ENCODE data around the gene EPRS1.
"Not testable (repeated sequence)": the region's sequence is repeated elsewhere in the genome, so short reads cannot be mapped to it uniquely, and the experiment has no call there.

The EPRS1 gene

DNA sequence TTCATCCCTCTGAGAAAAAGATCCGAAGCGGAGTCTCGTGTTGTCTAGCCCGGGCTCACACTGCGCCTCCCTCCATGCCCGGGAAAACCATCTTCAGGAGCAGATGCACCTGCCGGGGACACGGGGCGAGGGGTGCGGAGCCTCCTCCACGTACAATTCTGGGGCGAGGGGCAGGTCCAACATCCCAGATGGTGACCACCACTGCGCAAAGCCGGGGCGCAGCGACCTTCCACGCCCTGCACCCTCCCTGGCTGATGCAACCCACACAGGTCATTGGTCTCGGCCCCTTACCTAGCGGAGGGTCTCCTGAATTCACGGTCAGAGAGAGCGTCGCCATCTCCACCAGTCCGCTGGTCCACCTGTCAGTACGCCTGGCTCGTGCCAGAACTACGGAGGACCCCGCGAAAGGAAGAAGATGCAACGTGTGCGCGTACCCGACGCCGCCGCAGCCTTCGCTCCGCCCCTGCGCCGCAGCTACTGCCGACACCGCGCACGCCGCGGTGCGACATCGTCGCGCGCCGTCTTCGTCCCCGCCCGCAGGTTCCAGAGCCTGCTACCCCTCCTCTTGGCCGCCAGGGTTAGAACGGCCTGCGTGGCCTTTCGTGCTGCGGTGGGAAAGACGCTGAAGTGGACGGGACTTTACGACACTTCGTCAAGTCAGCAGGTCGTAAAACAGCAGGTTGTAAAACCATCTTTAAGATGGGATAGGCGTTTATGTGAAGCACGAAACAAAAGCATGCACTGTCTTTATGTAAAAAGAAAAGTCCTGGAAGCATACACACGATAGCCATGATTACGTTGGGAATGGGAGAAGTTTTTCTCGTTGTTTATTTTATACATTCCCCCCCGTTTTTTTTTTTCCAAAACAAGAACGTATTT, at the start of gene EPRS1:
TSS of gene EPRS1 (minus strand) at position 454 of the 879 bp plus-strand sequence. CDS start at position 337, 117 bp downstream.
- DNase-seq: peak; percentile 89

DNA sequence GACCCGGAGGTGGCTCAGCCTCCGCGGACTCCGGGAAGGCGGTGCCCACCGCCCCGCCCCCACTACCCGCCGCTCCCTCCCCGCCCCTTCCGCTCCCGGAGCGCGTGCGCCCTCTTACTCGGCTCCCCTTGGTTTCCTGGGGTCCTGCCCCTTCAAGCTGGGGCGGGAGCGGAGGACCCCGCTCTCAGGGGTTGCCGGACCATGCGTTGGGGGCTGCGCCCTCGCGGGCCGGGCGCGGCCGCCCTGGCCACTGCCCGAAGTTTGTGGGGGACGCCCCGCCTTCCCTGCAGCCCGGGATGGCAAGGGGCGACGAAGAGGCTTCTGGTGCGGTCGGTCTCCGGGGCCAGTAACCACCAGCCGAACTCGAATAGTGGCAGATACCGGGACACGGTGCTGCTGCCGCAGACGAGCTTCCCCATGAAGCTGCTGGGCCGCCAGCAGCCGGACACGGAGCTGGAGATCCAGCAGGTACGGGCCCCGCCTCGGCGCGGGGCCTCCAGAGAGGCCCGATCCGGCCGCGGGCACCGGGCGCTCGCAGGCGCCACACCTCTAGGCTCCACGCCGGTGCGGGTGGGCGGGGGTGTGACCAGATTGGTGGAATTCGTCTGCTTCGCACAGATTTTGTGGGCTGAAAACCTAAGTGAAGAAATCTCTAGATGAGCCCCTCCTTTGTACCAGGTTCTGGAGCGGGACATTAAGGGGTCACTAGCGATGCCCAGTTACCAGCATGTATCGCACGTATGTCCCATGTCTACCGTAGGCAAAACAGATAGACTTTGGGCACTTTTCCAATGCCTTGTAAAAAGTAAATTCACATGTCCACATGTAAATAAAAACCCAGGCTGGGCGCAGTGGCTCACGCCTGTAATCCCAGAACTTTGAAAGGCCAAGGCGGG, 48.0 kb upstream of the EPRS1 start, which contains the start of gene IARS2:
TSS of gene IARS2 (plus strand) at position 117 of the 896 bp plus-strand sequence. CDS start at position 202, 85 bp downstream.
- peak; percentile 86 for DNase-seq

DNA sequence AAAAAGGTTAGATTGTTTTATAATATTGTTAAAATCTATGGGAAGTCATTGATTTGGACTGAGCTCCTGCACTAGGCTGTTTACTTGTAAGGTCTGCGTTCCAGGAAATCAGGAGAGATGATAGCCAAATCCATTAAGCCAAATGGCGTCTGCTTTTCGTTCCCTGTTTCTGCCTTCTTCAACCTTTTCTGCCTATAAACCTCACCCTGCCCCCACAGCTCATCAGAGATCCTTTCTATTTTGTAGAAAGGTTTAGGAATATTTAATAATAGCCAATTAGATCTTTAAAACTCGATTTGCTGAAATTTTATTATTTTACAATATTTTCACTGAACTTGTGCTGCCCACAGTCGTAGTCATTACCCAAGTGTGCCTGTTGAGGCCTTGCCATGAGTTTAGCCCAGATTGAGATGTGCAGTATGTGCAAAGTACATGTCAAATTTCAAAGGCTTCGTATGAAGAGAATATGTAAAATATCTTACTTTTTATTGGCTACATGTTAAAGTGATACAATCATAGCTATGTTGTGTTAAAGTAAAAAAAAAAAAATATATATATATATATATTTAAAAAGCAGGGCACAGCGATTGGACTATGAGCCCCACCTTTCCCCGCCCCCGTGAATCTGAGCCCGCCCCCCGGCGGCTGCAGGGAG, 47.2 kb upstream of the EPRS1 start:
- DNase-seq: no peak

DNA sequence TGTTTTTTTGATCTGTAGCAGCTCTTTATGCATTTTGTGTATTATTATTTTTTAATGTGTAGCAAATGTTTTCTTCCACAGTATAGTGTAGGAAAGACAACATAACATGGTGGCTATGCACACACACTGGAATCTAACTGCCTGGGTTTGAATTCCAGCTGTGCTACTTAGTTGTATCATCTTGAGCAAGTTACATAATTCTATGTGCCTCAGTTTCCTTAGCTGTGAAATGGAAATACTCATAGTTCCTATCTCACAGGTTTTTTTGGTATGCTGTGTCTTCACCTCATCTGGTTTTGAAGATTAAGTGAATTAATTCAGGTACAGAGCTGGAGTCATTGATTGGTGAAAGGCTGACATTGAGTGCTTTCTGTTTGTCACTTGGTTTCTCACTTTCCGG, 46.4 kb upstream of the EPRS1 start:
- DNase-seq: no peak

GRCh38 chr1:220089650-220090556, 43.6 kb upstream of the EPRS1 start, which contains the start of gene BPNT1:
BPNT1 (minus strand) TSS chr1:220089788; CDS start chr1:220079846, 9,942 bp downstream.
- DNase-seq: peak; percentile 90

- not testable (repeated sequence) for DNase-seq
Observed at GRCh38 chr1:220086261-220086686, 40.0 kb upstream of the EPRS1 start.

DNA sequence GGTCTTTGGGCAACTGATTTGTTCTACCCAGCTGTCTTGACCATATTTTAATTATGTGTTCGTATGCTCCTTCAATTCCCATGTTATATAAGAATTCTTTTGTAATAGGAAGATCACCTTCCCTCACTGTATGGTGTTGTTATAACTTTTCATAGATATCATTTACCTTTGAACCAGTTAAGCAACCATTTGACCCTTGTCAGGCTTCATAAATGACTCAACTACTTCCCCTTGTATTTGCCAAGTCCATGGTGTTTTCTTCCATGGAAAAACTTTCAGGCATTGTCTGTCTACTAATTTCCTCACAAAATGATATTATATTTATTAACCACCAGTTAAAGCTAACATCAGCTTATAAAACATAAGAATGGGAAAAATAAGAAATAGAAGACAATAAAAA, 38.2 kb upstream of the EPRS1 start:
- DNase-seq: no peak

DNA sequence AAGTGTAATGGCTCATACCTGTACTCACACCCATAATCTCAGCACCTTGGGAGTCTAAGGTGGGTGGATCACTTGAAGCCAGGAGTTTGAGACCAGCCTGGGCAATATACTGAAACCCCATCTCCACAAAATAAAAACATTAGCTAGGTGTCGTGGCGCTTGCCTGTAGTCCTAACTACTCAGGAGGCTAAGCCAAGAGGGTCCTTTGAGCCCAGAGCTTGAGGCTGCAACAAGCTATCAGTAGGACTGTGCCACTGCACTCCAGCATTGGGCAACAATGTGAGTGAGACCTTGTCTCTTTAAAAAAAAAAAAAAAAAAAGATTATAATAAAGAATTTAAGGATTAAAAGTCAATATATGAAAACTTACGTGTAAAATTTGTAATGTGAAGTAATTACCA, 31.6 kb upstream of the EPRS1 start:
- DNase-seq: no peak

- DNase-seq: no peak
Observed at GRCh38 chr1:220076861-220077762, 30.8 kb upstream of the EPRS1 start.

DNA sequence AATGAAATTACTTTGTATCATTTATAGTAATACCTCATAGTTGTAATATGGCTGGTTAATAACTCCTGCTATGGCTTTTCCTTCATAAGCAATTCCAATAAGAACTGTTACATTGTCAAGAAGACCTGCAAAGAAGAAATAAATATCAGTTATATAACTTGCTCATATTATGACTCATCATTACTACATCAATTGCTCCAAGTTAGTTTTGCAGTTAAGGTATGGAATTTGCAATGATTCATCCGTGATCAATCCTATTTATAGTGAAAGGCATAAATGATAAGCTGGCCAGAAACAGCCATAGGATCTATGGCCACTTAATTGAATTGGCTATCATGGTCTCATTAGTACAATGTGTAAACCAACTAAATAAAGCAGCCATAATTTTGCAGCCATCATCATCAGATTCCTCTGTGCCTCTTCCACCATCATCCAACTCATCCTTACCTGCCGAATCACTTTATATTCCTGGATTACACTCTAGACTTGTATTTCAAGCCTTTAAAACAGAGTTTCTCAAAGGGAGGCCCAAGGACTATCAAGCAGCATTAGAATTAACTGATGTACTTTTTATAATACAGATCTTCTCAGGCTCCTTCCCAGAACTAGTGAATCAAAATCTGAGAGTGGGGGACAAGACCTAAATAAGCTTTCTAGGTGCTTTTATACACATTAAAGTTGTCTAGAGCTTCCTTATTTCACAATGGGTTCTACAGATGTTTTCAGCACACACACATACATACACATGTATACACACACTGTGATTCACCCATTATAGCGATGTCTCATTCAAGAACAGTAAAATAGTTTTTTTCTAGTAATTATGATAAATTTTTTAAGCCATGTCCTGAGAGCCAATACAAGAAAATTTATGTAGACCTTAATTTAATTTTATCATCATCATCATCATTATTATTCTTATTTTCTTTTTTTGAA, 21.2 kb upstream of the EPRS1 start:
- no peak for DNase-seq

DNA sequence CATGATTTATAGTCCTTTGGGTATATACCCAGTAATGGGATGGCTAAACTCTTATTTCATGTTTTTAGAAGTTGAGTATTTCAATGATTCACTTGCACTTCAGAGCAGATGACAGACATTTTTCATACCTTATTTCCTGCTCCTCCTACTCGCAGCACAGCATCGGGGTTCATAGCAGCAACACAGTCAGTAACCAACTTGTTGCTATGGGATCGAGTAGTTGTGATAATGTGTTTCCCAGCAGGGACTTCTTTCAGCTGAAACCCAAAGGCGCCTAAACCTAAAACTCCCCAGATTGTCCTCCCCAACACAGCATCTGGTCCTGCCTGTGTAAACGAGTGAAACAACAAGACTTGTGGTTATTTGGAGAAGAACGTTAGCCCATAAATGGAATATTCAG, 16.3 kb upstream of the EPRS1 start:
- no peak for DNase-seq

DNA sequence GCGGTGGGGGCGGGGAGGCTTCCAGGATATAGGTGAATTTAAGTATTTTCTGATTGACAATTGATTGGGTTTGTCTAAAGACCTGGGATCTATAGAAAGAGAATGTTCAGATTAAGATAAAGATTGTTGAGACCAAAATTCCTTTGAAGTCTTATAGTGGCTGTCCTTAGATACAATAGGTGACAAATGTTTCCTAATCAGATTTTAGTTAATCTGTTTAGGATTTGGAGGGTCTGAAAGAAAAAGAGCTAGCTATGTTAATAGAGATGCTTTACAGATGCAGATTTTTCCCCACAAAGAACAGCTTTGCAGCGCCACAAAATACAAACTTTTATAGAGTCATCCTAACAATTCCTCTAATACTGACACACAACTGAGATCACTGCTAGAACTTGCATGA, 14.6 kb upstream of the EPRS1 start:
- no peak for DNase-seq

DNA sequence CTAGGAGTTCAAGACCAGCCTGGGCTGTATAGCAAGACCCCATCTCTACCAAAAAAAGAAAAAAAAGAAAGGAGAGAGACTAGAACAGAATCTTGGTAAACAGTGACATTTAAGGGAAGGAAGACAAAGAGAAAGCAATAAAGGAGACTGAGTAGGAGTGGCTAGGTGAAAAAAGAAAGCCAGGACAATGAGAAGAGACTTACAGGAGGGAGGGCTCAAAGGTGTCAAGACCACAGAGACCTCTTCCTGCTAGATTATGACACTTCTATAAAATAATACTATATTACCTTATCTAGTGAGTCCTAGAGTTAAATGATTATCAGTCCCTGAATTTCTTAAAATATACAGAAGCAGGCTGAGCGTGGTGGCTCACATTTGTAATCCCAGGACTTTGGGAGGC, 10.1 kb upstream of the EPRS1 start:
- no peak for DNase-seq

DNA sequence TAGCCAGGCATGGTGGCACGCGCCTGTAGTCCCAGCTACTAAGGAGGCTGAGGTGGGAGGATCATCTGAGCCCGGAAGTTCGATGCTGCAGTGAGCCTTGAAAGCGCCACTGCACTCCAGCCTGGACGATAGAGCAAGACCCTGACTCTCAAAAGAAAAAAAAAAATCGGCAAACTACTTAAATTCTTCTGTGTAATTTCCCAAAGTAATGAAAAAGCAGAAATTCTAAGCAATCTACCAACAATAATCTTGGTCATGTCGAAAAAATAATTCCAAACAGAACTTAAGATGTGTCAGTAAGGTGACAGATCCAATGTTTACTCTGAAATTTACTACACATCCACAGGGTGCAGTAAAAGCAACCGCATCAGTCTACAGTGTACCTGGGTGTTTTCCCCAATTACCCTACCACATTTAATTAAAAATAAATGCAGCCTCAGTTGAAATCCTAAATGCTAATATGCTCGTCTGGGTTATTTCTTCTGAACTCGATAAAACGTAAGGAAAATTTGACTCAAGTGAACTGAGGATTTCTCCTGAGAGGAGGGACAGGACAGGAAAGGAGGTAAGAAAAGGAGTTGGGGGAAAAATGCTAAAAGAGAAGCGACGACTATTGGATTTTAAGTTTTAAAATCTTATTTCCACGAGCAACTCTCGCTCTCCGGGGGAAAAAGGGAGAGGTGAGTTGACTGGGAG, 801 bp downstream of the EPRS1 start:
- DNase-seq: no peak

GRCh38 chr1:220044678-220045355, 1.5 kb downstream of the EPRS1 start:
- no peak for DNase-seq

DNA sequence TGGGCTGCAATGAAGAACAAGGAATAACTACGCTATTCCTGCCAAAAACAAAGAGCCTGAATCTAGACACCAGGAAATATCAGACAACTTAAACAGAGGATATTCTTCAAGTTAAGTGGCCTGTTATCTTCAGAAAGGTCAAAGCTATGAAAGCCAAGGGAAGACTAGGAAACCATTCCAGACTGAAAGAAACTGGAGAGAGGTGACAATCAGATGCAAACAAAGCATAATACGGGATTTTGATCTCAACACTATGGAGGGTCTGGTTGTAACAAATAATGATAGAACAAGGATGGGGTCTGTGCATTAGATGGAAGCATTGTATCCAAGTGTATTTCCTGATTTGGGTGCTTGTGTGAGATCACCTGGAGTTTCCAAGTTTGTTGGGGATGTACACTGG, 2.7 kb downstream of the EPRS1 start:
- no peak for DNase-seq

DNA sequence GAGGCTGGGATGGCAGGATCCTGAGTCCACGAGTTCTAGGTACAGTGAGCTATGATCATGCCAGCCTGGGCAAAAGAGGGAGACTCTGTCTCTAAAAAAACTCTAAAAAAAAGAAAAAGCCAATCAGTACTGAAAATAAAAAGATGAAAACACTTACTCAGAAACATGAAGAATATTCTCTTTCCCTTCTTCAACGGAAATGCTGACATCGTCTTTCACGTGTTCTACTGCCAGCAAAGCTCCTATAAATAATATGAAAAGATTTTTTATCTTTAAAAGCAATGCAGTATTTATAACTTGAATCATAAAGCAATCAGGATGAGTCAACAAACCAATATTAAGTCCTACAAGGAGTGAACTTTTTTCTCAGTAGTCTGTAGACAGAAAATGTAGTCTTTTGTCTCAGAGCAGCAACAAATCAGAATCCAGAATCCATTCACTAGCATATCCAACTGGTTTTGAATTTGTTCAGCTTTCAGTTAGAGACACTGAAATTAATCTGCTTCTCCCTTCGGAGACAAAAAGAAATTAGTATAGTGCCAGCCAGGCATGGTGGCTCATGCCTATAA, 6.2 kb downstream of the EPRS1 start:
- DNase-seq: no peak

DNA sequence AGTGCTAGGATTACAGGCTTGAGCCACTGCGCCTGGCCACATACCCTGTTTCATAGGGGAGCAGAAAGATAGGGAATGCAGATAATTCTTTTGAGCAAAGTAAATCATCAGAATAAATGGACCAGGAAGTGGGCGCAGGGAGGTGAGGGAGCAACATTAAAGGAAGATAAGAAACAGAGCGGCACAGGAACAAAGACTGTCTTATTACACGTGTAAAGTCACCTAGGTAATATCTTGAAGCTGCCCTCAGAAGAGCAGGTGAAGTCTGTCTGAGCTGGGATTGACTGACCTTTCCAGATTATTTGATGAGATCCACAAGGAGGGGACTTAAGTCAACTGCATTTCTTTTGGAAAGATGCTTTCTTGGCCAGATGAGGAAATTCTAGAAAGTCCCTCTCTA, 7.7 kb downstream of the EPRS1 start:
- DNase-seq: no peak
